Skeletal muscle satellite cell (primary cell): Measurements from ENCODE around the gene TMEM158.

Experiments
- H3K27me3 ChIP-seq: 2 replicates; pipeline ENCODE4 v1.7.0; 2013; ENCODE audit warnings: low read length; ENCODE audit not compliant: control insufficient read depth, insufficient read depth
- H3K36me3 ChIP-seq: 2 replicates; pipeline ENCODE4 v1.7.0; 2013; ENCODE audit warnings: mild to moderate bottlenecking, control low read depth, low read length; ENCODE audit not compliant: insufficient read depth
- H3K4me1 ChIP-seq: 2 replicates; pipeline ENCODE4 v1.7.0; 2013; ENCODE audit warnings: low read length; ENCODE audit not compliant: control insufficient read depth, insufficient read depth
- H3K4me2 ChIP-seq: 2 replicates; pipeline ENCODE4 v1.7.0; 2013; ENCODE audit warnings: mild to moderate bottlenecking, low read length
- H3K4me3 ChIP-seq: 2 replicates; pipeline ENCODE4 v1.7.0; 2013; ENCODE audit warnings: low read length
- H3K9ac ChIP-seq: 2 replicates; pipeline ENCODE4 v1.7.0; 2013; ENCODE audit warnings: mild to moderate bottlenecking, low read depth, low read length, moderate library complexity
- H3K9me3 ChIP-seq: replicated peaks from 2 replicates; pipeline ENCODE4 v1.7.0; 2013; ENCODE audit warnings: mild to moderate bottlenecking, control low read depth, low read length

Gene TMEM158

DNA sequence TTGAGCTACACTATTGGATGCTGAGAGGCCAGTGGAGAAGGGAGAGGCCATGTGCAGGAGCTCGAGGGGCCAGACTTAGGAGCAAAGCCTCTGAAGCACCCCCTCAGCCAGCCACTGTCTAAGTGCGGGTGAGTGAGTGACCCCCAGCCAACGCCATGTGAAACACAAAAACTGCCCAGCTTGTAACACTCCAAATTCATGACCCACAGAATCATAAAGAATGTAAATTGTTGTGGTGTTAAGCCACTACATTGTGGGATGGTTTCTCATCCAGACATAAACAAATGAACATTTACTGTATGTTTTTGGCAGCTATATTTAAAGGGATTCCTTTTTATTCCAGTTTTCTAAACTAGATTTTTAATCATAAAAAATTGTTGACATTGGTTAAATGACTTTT, 27.2 kb upstream of the TMEM158 start:
- Histone ChIP-seq H3K36me3 (no peaks in the 10 kb centered on the region), H3K4me1 (no peaks in the 10 kb centered on the region), H3K4me2 (no peak overlapping the region), H3K4me3 (no peak overlapping the region), H3K9ac (no peak overlapping the region), H3K27me3 (peaks cover 20% of the 10 kb centered on the region), H3K9me3 (no peaks in the 10 kb centered on the region)

DNA sequence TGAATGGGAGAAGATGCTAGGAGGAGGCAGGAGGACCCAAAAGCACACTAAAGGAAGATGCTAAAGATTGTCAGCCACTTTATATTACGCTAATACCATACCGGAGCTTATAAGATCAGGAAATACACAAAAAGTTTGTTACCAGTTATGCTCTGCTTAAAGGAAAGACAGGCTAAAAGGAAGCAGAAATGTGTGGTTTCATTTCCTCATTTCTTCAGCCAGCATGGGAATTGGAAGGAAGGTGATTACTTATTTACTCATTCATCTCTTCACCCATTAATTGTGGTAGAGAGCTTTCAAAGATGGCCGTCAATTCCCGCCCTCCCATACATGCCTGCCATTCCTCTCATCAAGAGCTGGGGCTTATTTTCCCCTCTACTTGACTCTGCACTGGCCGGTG, 26.7 kb upstream of the TMEM158 start:
- no peaks in the 10 kb centered on the region for H3K9me3 ChIP-seq
- no peak overlapping the region for H3K4me3 ChIP-seq
- no peak overlapping the region for H3K9ac ChIP-seq
- H3K27me3 ChIP-seq: peaks cover 18% of the 10 kb centered on the region
- H3K4me1 ChIP-seq: no peaks in the 10 kb centered on the region
- H3K36me3 ChIP-seq: no peaks in the 10 kb centered on the region
- no peak overlapping the region for H3K4me2 ChIP-seq

DNA sequence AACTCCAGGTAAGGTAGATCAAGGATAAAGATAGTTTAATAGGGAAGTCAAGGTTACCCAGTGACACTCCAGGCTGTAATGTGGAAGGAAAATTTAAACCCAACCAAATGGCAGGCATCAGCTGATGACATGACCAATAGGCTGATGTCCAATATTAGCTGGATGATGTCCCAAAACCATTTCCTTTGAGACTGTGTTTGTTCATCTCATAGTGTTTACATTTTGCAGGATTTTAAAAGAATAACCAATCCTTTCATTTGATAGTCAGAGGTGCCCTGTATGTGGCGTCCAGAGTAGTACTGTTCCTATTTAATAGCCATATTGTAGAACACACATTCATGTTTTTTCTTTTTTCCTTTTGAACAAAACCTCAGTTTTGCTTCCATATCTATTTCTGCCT, 23.3 kb upstream of the TMEM158 start:
- H3K9ac ChIP-seq: no peak overlapping the region
- no peak overlapping the region for H3K4me3 ChIP-seq
- H3K27me3 ChIP-seq: peaks cover 18% of the 10 kb centered on the region
- no peaks in the 10 kb centered on the region for H3K9me3 ChIP-seq
- H3K36me3 ChIP-seq: no peaks in the 10 kb centered on the region
- no peak overlapping the region for H3K4me2 ChIP-seq
- no peaks in the 10 kb centered on the region for H3K4me1 ChIP-seq

DNA sequence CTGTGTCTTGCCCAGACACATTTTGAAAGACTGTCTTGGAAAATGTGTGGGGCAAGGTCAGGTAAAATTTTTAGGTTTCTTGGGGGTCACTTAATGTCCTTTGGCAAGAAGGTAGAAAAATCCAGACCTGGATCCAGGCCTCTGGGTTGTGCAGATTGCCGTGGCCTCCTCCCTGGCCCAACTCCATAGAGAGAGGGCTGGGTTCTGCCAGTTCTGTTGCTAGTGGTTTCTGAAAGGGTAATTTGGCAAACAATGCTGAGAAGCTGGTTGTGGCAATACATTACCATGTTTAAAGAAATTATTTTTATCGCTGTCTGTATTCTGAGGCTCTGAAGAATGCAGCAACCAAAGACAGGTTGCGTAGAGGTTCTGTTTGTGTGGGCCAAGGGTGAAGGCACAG, 20.2 kb upstream of the TMEM158 start:
- no peaks in the 10 kb centered on the region for H3K4me1 ChIP-seq
- H3K36me3 ChIP-seq: no peaks in the 10 kb centered on the region
- H3K4me3 ChIP-seq: no peak overlapping the region
- H3K9ac ChIP-seq: no peak overlapping the region
- no peaks in the 10 kb centered on the region for H3K9me3 ChIP-seq
- H3K27me3 ChIP-seq: peaks cover 32% of the 10 kb centered on the region
- no peak overlapping the region for H3K4me2 ChIP-seq

DNA sequence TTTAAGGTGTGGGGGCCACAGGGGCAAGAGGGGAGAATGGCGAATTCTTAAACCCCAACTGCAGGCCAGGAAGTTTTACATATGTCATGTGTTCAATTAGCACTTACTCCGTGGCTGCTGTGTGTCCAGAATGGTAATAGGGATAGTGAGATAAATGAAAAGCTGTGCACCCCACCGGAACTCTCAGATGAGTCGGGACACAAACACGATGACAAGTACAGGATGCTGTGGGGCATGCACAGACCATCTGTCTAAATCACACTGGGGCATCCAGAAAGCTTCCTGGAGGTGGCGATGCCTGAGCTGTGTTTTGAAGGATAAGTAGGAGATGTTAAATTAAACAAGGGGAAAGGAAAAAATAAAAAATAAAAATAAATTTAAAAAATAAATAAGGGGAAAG, 18.3 kb upstream of the TMEM158 start:
- H3K36me3 ChIP-seq: no peaks in the 10 kb centered on the region
- no peak overlapping the region for H3K9ac ChIP-seq
- peaks cover 38% of the 10 kb centered on the region for H3K27me3 ChIP-seq
- H3K4me3 ChIP-seq: no peak overlapping the region
- no peaks in the 10 kb centered on the region for H3K4me1 ChIP-seq
- no peaks in the 10 kb centered on the region for H3K9me3 ChIP-seq
- H3K4me2 ChIP-seq: no peak overlapping the region

DNA sequence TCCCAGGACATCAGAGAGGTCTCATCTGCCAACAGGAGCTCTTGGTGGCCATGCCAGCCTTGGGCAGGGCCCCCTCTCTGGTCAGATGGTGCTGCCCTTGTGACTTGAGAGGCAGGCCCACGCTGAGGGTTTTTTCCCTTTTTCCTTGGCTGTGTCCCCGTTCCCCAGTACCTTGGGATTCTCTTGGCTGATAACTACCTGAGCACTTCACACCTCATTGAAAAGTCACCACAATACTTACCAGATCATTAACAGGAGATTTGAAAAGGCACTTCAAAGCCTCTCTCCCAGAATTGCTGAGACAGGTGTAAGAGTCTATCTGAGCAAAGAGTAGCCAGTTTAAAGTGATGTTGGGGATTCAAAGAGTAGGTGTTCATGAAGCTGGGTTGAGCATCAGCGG, 15.1 kb upstream of the TMEM158 start:
- peaks cover 48% of the 10 kb centered on the region for H3K27me3 ChIP-seq
- H3K4me1 ChIP-seq: no peaks in the 10 kb centered on the region
- H3K9me3 ChIP-seq: no peaks in the 10 kb centered on the region
- no peak overlapping the region for H3K4me2 ChIP-seq
- no peak overlapping the region for H3K4me3 ChIP-seq
- H3K36me3 ChIP-seq: no peaks in the 10 kb centered on the region
- H3K9ac ChIP-seq: no peak overlapping the region

DNA sequence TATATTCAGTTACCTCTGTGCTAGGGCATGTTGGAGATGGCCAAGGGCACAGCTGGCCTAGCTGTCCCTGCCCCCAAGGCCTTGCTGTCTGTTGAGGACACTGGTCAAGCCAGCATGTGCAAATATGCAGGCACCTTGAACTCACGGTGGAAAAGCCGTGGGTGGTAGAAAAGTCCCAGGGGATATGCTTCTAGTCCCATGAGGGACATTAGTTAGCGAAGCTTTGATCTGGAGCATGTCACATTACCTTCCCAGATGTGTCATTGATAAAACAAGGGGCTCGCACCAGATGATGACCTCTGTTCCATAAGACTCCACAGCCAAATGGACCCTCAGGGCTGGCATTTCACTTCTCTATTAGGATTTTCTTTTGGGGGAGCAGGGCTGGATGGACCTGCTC, 14.2 kb upstream of the TMEM158 start:
- Histone ChIP-seq H3K4me3 (no peak overlapping the region), H3K27me3 (peaks cover 43% of the 10 kb centered on the region), H3K9ac (no peak overlapping the region), H3K4me2 (no peak overlapping the region), H3K9me3 (no peaks in the 10 kb centered on the region), H3K36me3 (no peaks in the 10 kb centered on the region), H3K4me1 (no peaks in the 10 kb centered on the region)

DNA sequence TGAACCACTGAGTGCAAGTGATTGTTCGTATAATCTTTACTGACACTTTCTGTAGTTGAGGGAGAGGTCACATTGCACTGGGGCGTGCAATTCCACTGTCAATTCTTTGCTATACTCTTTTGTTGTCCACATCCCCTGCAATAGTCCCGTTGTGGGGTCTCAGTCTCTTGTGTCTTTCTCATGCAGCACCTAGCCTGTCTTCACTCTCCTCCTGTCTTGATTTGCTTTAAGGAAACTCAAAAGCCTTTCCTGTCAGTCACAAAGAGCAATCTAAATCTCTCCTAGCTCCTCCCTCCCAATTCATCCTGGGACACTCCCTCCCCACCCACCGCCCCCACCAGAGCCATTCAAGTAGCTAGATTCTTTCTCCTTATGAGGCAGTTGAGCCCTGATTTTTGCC, 13.2 kb upstream of the TMEM158 start:
- Histone ChIP-seq H3K4me2 (no peak overlapping the region), H3K9me3 (no peaks in the 10 kb centered on the region), H3K9ac (no peak overlapping the region), H3K36me3 (no peaks in the 10 kb centered on the region), H3K27me3 (peaks cover 49% of the 10 kb centered on the region), H3K4me3 (no peak overlapping the region), H3K4me1 (no peaks in the 10 kb centered on the region)

DNA sequence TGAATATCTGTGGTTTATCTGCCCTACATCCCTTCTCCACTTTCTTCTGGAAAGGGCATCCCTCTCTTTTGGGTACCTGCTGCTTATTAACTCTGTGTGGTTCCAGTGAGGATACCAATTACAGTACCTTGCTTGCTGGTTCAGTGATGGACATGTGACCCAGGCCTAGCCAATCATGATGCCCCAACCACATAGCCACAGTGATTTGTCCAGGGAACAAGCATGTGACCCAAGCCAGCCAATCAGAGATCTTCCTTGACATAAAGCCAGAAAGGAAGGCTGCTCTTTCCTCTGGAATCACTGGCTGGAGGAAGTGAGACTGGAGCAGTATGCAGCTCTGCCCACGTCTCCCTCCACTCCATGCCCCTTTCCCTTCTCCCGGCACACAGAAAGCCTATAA, 10.9 kb upstream of the TMEM158 start:
- Histone ChIP-seq H3K4me3 (no peak overlapping the region), H3K36me3 (no peaks in the 10 kb centered on the region), H3K4me1 (no peaks in the 10 kb centered on the region), H3K4me2 (no peak overlapping the region), H3K9me3 (no peaks in the 10 kb centered on the region), H3K27me3 (peaks cover 56% of the 10 kb centered on the region), H3K9ac (no peak overlapping the region)

DNA sequence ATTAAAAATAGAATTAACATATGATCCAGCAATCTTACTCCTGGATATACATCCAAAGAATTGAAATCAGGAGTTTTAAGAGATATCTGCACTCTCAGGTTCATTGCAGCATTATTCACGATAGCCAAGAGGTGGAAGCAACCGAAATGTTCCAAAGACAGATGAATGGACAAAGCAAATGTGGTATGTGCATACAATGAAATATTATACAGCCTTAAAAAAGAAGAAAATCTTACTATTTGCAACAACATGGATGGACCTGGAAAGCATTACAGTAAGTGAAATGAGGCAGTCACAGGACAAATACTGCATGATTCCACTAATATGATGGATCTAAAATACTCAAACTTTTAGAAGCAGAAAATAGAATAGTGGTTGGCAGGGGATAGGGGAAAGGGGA, 9.3 kb upstream of the TMEM158 start:
- no peaks in the 10 kb centered on the region for H3K4me1 ChIP-seq
- peaks cover 61% of the 10 kb centered on the region for H3K27me3 ChIP-seq
- no peak overlapping the region for H3K4me2 ChIP-seq
- no peaks in the 10 kb centered on the region for H3K36me3 ChIP-seq
- H3K4me3 ChIP-seq: no peak overlapping the region
- H3K9me3 ChIP-seq: no peaks in the 10 kb centered on the region
- no peak overlapping the region for H3K9ac ChIP-seq

DNA sequence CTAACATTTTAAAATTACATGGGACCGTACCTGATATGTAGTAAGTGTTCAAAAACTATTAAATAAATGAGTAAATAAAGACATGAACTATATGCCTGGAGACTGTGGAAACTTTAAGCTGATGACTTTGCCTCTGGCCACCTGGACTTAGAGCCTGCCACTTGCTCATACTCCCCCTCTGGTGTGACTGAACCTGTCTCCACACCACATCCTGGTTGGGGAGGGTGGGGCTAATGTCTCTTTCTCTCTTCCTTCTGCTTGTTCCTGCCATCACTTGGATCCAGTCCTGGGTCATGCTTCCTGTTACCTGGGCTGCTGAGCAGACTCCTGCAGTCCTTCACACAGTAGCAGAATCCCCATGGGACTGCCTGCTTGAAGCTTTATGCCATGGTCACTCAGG, 8.2 kb upstream of the TMEM158 start:
- peaks cover 59% of the 10 kb centered on the region for H3K27me3 ChIP-seq

DNA sequence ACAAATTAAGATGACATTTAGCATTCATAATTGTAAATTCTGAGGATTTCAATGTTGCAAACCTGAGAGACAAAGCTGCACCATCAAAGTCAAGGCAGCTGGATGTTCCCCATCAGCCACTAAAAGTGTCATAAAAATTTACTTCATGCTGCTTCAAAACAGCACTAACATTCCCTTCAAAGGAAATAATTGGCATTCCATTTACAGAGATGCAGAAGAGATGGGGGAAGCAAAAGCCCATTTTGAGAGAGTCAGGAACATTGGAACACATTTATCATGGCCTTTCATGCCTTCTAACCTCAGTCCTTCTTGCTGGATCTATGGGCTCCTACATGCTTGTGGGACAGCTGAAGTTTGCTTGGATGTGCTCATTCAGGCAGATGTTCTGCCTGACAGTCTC, 6.4 kb upstream of the TMEM158 start:
- no peaks in the 10 kb centered on the region for H3K36me3 ChIP-seq
- no peak overlapping the region for H3K4me3 ChIP-seq
- no peaks in the 10 kb centered on the region for H3K4me1 ChIP-seq
- peaks cover 56% of the 10 kb centered on the region for H3K27me3 ChIP-seq
- H3K4me2 ChIP-seq: no peak overlapping the region
- H3K9me3 ChIP-seq: no peaks in the 10 kb centered on the region
- H3K9ac ChIP-seq: no peak overlapping the region

More for the DNA sequence above, 8.2 kb upstream of the TMEM158 start:
- H3K36me3 ChIP-seq: no peaks in the 10 kb centered on the region
- H3K9ac ChIP-seq: no peak overlapping the region
- no peaks in the 10 kb centered on the region for H3K4me1 ChIP-seq
- H3K9me3 ChIP-seq: no peaks in the 10 kb centered on the region
- H3K4me2 ChIP-seq: no peak overlapping the region
- no peak overlapping the region for H3K4me3 ChIP-seq
